ENCODE data around the gene IDUA. TPM values are rescaled to one million over a fixed set of nuclear protein-coding genes. Genes with fewer than 3 reads are reported as not detected.

The IDUA gene
- total RNA-seq, 4 donors from 2014 or later = 11.0 to 33.1 (median 19.7) TPM

DNA sequence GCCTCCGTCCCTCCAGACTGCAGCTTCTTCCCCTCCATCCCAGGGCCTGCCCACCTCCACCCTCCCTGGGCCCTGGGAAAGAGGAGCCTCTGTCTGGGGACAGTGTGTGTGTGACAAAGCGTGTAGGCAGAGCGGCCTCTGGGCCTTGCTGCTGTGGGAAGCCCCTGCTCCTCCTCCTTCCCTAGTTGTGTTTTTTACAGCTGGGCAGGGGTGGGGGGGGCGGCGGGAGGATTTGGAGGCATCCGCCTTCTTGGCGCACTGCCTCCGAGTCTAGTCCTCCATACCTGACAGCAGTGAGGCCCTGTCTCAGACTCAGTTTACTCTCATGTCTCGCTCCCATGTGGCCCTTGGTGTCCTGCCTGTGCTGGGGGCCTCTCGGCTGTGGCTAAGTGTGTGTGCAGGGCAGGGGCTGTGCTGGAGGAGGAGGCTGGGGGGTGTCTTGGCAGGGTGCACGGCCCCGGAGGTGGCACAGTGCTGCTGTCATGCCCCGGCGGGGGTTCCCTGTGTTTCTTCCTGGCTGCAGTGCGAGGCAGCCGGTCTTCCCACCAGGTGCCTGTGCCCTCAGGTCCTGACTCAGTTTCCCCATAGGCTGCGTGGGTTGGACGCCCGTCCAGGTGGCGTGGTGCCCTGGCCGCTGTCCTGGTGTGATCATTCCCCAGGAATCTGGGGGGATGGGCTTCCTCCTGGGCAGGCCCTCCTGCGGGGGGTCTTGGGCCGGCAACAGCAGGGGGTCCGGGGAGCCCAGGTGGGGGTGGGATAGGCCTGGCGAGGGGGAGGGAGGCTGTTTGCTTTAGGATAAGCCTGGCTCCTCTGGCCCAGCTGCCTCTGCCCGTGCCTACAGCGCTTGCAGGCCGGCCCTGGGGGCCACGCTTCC is 31.5 kb downstream of the IDUA start:
- DNase-seq (ENCODE audit: low spot score in 2 of 2) = no peak
- no peak overlapping the region for H3K4me3 ChIP-seq
- no peaks in the 10 kb centered on the region for H3K9me3 ChIP-seq
- 79% methylated on average over 2 of the region's 29 CpGs for WGBS
- H3K4me1 ChIP-seq = no peaks in the 10 kb centered on the region
- H3K27me3 ChIP-seq = no peaks in the 10 kb centered on the region
- H3K36me3 ChIP-seq = peaks cover 1% of the 10 kb centered on the region
- TF ChIP-seq EP300 (IDR thresholded peaks at IDR 0.05) (no peak), CTCF (IDR thresholded peaks at IDR 0.05) (no peak), POLR2AphosphoS5 (IDR thresholded peaks at IDR 0.05) (no peak), POLR2A (IDR thresholded peaks at IDR 0.05) (no peak)
- H3K27ac ChIP-seq = no peak overlapping the region

GRCh38 chr4:1019320-1019719 is 32.5 kb downstream of the IDUA start:
- Histone ChIP-seq H3K27me3 (no peaks in the 10 kb centered on the region), H3K27ac (no peak overlapping the region), H3K36me3 (peaks cover 9% of the 10 kb centered on the region), H3K9me3 (no peaks in the 10 kb centered on the region), H3K4me3 (no peak overlapping the region), H3K4me1 (no peaks in the 10 kb centered on the region)
- TF ChIP-seq EP300 (IDR thresholded peaks at IDR 0.05) (no peak), POLR2AphosphoS5 (IDR thresholded peaks at IDR 0.05) (no peak), POLR2A (IDR thresholded peaks at IDR 0.05) (no peak), CTCF (IDR thresholded peaks at IDR 0.05) (no peak)
- 79% methylated on average over 2 of the region's 9 CpGs for WGBS
- DNase-seq (ENCODE audit: low spot score in 2 of 2) = no peak

DNA sequence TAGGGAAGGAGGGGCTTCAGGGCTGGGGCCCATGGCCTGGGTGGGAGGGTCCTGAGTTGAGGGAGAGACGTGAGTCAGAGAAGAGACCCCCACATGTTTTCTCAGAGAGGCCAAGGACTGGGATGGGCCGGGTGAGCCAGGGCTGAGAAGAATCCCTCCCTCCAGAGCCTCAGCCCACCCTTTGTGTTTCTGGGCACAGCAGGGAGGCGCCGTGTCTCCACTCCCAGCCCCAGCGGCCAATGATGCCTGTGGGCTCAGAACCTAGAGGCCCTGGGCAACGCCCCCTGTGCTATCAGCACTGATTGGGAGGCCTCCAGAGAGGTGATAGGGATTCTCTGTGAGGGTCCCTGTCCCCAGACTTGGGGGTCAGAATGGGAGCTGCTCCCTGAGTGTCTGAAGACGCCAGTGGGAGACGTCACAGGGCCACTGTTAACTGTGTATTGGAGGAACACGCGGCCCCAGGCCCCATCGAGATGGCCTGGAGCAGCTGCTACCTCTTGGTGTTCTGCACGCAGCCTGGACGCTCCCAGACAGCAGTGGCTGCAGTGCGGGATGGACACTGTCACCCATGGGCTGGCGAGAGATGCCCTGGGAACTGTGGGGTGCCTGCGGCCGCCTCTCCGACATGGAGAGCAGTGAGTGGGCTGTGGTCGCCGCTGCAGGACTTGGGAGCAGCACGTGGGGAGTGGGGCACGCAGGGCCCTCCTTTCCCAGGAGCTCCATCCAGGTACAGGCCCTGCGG is 33.1 kb downstream of the IDUA start:
- no peak overlapping the region for H3K4me3 ChIP-seq
- H3K9me3 ChIP-seq = no peaks in the 10 kb centered on the region
- no peaks in the 10 kb centered on the region for H3K27me3 ChIP-seq
- TF ChIP-seq POLR2AphosphoS5 (IDR thresholded peaks at IDR 0.05) = no peak
- TF ChIP-seq POLR2A (IDR thresholded peaks at IDR 0.05) = no peak
- TF ChIP-seq CTCF (IDR thresholded peaks at IDR 0.05) = no peak
- no peak for TF ChIP-seq EP300 (IDR thresholded peaks at IDR 0.05)
- no peak for DNase-seq (ENCODE audit: low spot score in 2 of 2)
- peaks cover 14% of the 10 kb centered on the region for H3K36me3 ChIP-seq
- H3K27ac ChIP-seq = no peak overlapping the region
- 84% methylated on average over 5 of the region's 23 CpGs for WGBS
- no peaks in the 10 kb centered on the region for H3K4me1 ChIP-seq

DNA sequence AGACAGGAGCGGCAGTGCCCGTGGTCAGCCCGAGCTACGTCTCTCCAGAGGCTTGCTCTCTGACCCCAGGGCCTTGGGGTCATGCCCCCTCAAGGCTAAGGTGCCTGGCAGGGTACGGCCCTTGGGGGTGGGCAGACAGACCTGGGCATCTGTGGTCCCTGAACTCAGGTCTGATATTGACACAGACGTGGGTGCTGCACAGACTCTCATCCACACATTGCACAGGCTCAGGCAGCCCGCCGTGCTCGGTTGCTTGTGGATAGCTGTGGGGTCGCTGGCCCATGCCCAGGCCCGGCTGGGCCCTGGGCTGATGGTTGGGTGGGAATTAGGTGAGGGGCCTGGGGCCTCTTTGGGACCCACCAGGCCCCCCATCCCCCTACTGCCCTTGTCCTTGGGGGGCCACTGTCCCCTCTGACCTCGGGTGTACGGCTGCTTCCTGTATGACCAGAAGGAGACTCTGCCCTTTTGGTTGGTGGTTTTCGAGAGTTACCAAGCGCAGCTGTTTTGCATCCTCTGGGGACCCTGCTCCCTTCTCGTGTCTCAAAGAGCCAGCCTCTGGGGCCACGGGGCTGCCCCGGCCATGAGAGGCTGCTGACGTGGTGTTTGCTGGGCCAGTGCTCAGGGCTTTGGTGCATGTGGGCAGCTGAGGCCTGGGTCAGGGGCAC is 34.7 kb downstream of the IDUA start:
- whole genome bisulfite sequencing = 100% methylated on average over 2 of the region's 19 CpGs
- H3K27me3 ChIP-seq = no peaks in the 10 kb centered on the region
- no peak overlapping the region for H3K4me3 ChIP-seq
- peaks cover 3% of the 10 kb centered on the region for H3K4me1 ChIP-seq
- peaks cover 20% of the 10 kb centered on the region for H3K36me3 ChIP-seq
- TF ChIP-seq CTCF (IDR thresholded peaks at IDR 0.05) (no peak), EP300 (IDR thresholded peaks at IDR 0.05) (no peak), POLR2A (IDR thresholded peaks at IDR 0.05) (no peak), POLR2AphosphoS5 (IDR thresholded peaks at IDR 0.05) (no peak)
- no peaks in the 10 kb centered on the region for H3K9me3 ChIP-seq
- no peak for DNase-seq (ENCODE audit: low spot score in 2 of 2)
- H3K27ac ChIP-seq = no peak overlapping the region
